Muscle layer of colon (tissue), 2 donors: ENCODE results near the gene CFH.

Source experiments
- H3K27ac ChIP-seq: one replicate; pipeline ENCODE4 v1.7.0; 2013; ENCODE audit warnings: low read depth, mild to moderate bottlenecking, low read length, moderate library complexity
- H3K27me3 ChIP-seq, 2 donors: one replicate each; pipeline ENCODE4 v1.7.0; 2013; ENCODE audit warnings: low read length in 2 of 2, mild to moderate bottlenecking in 2 of 2; ENCODE audit not compliant: insufficient read depth in 2 of 2, control insufficient read depth in 1 of 2
- H3K36me3 ChIP-seq: one replicate; pipeline ENCODE4 v1.7.0; 2013; ENCODE audit warnings: mild to moderate bottlenecking, low read length; ENCODE audit not compliant: insufficient read depth
- H3K4me1 ChIP-seq: one replicate; pipeline ENCODE4 v1.7.0; 2013; ENCODE audit warnings: mild to moderate bottlenecking, low read length; ENCODE audit not compliant: insufficient read depth
- H3K4me3 ChIP-seq, 2 donors: one replicate each; pipeline ENCODE4 v1.7.0; 2013; ENCODE audit warnings: low read length in 2 of 2, low read depth in 1 of 2, mild to moderate bottlenecking in 1 of 2, moderate library complexity in 1 of 2
- H3K9ac ChIP-seq: one replicate; pipeline ENCODE4 v1.7.0; 2013; ENCODE audit warnings: low read length
- H3K9me3 ChIP-seq: one replicate; pipeline ENCODE4 v1.7.0; 2013; ENCODE audit warnings: mild to moderate bottlenecking, low read length
- donor health status: abdominal sarcoma.
- donor health status: Adenocarcinoma of cecum.

CFH gene

GRCh38 chr1:196669051-196669450, 17.2 kb downstream of the CFH start:
- H3K4me3 ChIP-seq, result no peak overlapping the region
- no peaks in the 10 kb centered on the region for H3K4me1 ChIP-seq
- no peaks in the 10 kb centered on the region for H3K9me3 ChIP-seq
- no peak overlapping the region for H3K27ac ChIP-seq
- no peak overlapping the region for H3K9ac ChIP-seq
- H3K27me3 ChIP-seq, result no peaks in the 10 kb centered on the region
- no peaks in the 10 kb centered on the region for H3K36me3 ChIP-seq

- H3K9ac ChIP-seq, result no peak overlapping the region
- no peaks in the 10 kb centered on the region for H3K27me3 ChIP-seq
- no peaks in the 10 kb centered on the region for H3K36me3 ChIP-seq
- no peaks in the 10 kb centered on the region for H3K4me1 ChIP-seq
- H3K27ac ChIP-seq, result no peak overlapping the region
- H3K9me3 ChIP-seq, result no peaks in the 10 kb centered on the region
- no peak overlapping the region for H3K4me3 ChIP-seq
Observed at GRCh38 chr1:196669693-196670092, 17.9 kb downstream of the CFH start.

GRCh38 chr1:196674908-196675307, 23.1 kb downstream of the CFH start:
- no peaks in the 10 kb centered on the region for H3K9me3 ChIP-seq
- no peak overlapping the region for H3K27ac ChIP-seq
- no peaks in the 10 kb centered on the region for H3K27me3 ChIP-seq
- no peak overlapping the region for H3K9ac ChIP-seq
- H3K4me1 ChIP-seq, result no peaks in the 10 kb centered on the region
- no peaks in the 10 kb centered on the region for H3K36me3 ChIP-seq
- H3K4me3 ChIP-seq, result no peak overlapping the region

- Histone ChIP-seq H3K9me3 (no peaks in the 10 kb centered on the region), H3K4me1 (no peaks in the 10 kb centered on the region), H3K27ac (no peak overlapping the region), H3K27me3 (no peaks in the 10 kb centered on the region), H3K4me3 (no peak overlapping the region), H3K36me3 (no peaks in the 10 kb centered on the region), H3K9ac (no peak overlapping the region)
Observed at GRCh38 chr1:196677781-196678509, 26.1 kb downstream of the CFH start.

- no peaks in the 10 kb centered on the region for H3K36me3 ChIP-seq
- H3K27ac ChIP-seq, result no peak overlapping the region
- no peaks in the 10 kb centered on the region for H3K4me1 ChIP-seq
- no peak overlapping the region for H3K9ac ChIP-seq
- no peaks in the 10 kb centered on the region for H3K9me3 ChIP-seq
- no peaks in the 10 kb centered on the region for H3K27me3 ChIP-seq
- H3K4me3 ChIP-seq, result no peak overlapping the region
Observed at GRCh38 chr1:196678510-196678884, 26.7 kb downstream of the CFH start.

- Histone ChIP-seq H3K4me1 (no peaks in the 10 kb centered on the region), H3K9ac (no peak overlapping the region), H3K9me3 (no peaks in the 10 kb centered on the region), H3K4me3 (no peak overlapping the region), H3K36me3 (no peaks in the 10 kb centered on the region), H3K27me3 (no peaks in the 10 kb centered on the region), H3K27ac (no peak overlapping the region)
Observed at GRCh38 chr1:196680107-196680506, 28.3 kb downstream of the CFH start.

GRCh38 chr1:196684476-196684875, 32.6 kb downstream of the CFH start:
- no peaks in the 10 kb centered on the region for H3K9me3 ChIP-seq
- no peaks in the 10 kb centered on the region for H3K4me1 ChIP-seq
- no peak overlapping the region for H3K4me3 ChIP-seq
- no peak overlapping the region for H3K27ac ChIP-seq
- no peak overlapping the region for H3K9ac ChIP-seq
- H3K27me3 ChIP-seq, result no peaks in the 10 kb centered on the region
- H3K36me3 ChIP-seq, result no peaks in the 10 kb centered on the region

- Histone ChIP-seq H3K9ac (no peak overlapping the region), H3K27ac (no peak overlapping the region), H3K27me3 (no peaks in the 10 kb centered on the region), H3K4me3 (no peak overlapping the region), H3K4me1 (no peaks in the 10 kb centered on the region), H3K36me3 (no peaks in the 10 kb centered on the region), H3K9me3 (no peaks in the 10 kb centered on the region)
Observed at GRCh38 chr1:196685506-196685905, 33.7 kb downstream of the CFH start.

GRCh38 chr1:196689001-196689400, 37.2 kb downstream of the CFH start:
- Histone ChIP-seq H3K9me3 (no peaks in the 10 kb centered on the region), H3K4me1 (no peaks in the 10 kb centered on the region), H3K27me3 (no peaks in the 10 kb centered on the region), H3K4me3 (no peak overlapping the region), H3K9ac (no peak overlapping the region), H3K36me3 (no peaks in the 10 kb centered on the region), H3K27ac (no peak overlapping the region)

- no peak overlapping the region for H3K4me3 ChIP-seq
- no peak overlapping the region for H3K9ac ChIP-seq
- H3K36me3 ChIP-seq, result no peaks in the 10 kb centered on the region
- H3K4me1 ChIP-seq, result no peaks in the 10 kb centered on the region
- no peaks in the 10 kb centered on the region for H3K27me3 ChIP-seq
- no peak overlapping the region for H3K27ac ChIP-seq
- H3K9me3 ChIP-seq, result no peaks in the 10 kb centered on the region
Observed at GRCh38 chr1:196690582-196690981, 38.7 kb downstream of the CFH start.

GRCh38 chr1:196698993-196699392, 47.1 kb downstream of the CFH start:
- no peaks in the 10 kb centered on the region for H3K4me1 ChIP-seq
- H3K36me3 ChIP-seq, result no peaks in the 10 kb centered on the region
- no peaks in the 10 kb centered on the region for H3K27me3 ChIP-seq
- no peak overlapping the region for H3K4me3 ChIP-seq
- no peak overlapping the region for H3K9ac ChIP-seq
- peaks cover 6% of the 10 kb centered on the region for H3K9me3 ChIP-seq
- H3K27ac ChIP-seq, result no peak overlapping the region

- H3K36me3 ChIP-seq, result no peaks in the 10 kb centered on the region
- H3K9ac ChIP-seq, result no peak overlapping the region
- H3K9me3 ChIP-seq, result peaks cover 6% of the 10 kb centered on the region
- H3K4me1 ChIP-seq, result no peaks in the 10 kb centered on the region
- no peaks in the 10 kb centered on the region for H3K27me3 ChIP-seq
- no peak overlapping the region for H3K4me3 ChIP-seq
- H3K27ac ChIP-seq, result no peak overlapping the region
Observed at GRCh38 chr1:196701144-196701543, 49.3 kb downstream of the CFH start.
